Loucy (cell line): ENCODE results near the gene CBX4.

ENCODE experiments used
- H2AFZ ChIP-seq: fragments of 200-600 bp; sonication (generic); 2 replicates; pipeline ENCODE4 v1.6.0; 2016; ENCODE audit warnings: antibody characterized with exemption, mild to moderate bottlenecking, low read length, moderate library complexity
- H3F3A ChIP-seq: fragments of 200-600 bp; 2 replicates; pipeline ENCODE4 v1.6.0; 2016; ENCODE audit warnings: antibody characterized with exemption, low read depth, mild to moderate bottlenecking
- H3K27me3 ChIP-seq: fragments of 200-600 bp; sonication (generic); 2 replicates; pipeline ENCODE4 v1.6.1; 2014; ENCODE audit warnings: low read length, mild to moderate bottlenecking; ENCODE audit not compliant: insufficient read depth, poor library complexity, severe bottlenecking
- H3K36me3 ChIP-seq: fragments of 200-600 bp; sonication (generic); 2 replicates; pipeline ENCODE4 v1.6.1; 2016; ENCODE audit warnings: low read length; ENCODE audit not compliant: insufficient read depth
- H3K4me1 ChIP-seq: fragments of 200-600 bp; sonication (generic); 2 replicates; pipeline ENCODE4 v1.5.1; 2014; ENCODE audit warnings: low read length, mild to moderate bottlenecking; ENCODE audit not compliant: insufficient read depth, poor library complexity, severe bottlenecking
- H3K4me2 ChIP-seq: fragments of 200-600 bp; sonication (generic); 2 replicates; pipeline ENCODE4 v1.6.0; 2014; ENCODE audit warnings: antibody characterized with exemption, low read length, low read depth, mild to moderate bottlenecking; ENCODE audit not compliant: poor library complexity, severe bottlenecking
- H3K4me3 ChIP-seq: fragments of 200-600 bp; sonication (generic); 2 replicates; pipeline ENCODE4 v1.5.1; 2014; ENCODE audit warnings: low read length, mild to moderate bottlenecking, mixed read lengths; ENCODE audit not compliant: poor library complexity, severe bottlenecking
- H3K79me2 ChIP-seq: fragments of 200-600 bp; sonication (generic); 2 replicates; pipeline ENCODE4 v1.6.1; 2014; ENCODE audit warnings: low read length; ENCODE audit not compliant: insufficient read depth
- H3K9ac ChIP-seq: fragments of 200-600 bp; sonication (generic); 2 replicates; pipeline ENCODE4 v1.6.0; 2014; ENCODE audit warnings: mild to moderate bottlenecking, low read depth, low read length, moderate library complexity; ENCODE audit not compliant: poor library complexity, severe bottlenecking
- H3K9me2 ChIP-seq: fragments of 200-600 bp; sonication (generic); replicated peaks from 2 replicates; pipeline ENCODE4 v1.6.1; 2016; ENCODE audit warnings: low read depth, low read length, mixed read lengths
- H3K9me3 ChIP-seq: fragments of 200-600 bp; sonication (generic); 2 replicates; pipeline ENCODE4 v1.6.1; 2014; ENCODE audit warnings: mild to moderate bottlenecking, antibody characterized with exemption, low read length, low read depth; ENCODE audit not compliant: insufficient read depth
- H4K20me1 ChIP-seq: fragments of 200-600 bp; sonication (generic); 2 replicates; pipeline ENCODE4 v1.6.0; 2014; ENCODE audit warnings: antibody characterized with exemption, low read length, mild to moderate bottlenecking; ENCODE audit not compliant: insufficient read depth, poor library complexity, severe bottlenecking
- CTCF ChIP-seq: fragments of 200-600 bp; sonication (generic); conservative IDR thresholded peaks from 2 replicates; pipeline ENCODE4 v1.5.1; 2014; ENCODE audit warnings: mild to moderate bottlenecking, antibody characterized with exemption, low read length
- EZH2phosphoT487 ChIP-seq: fragments of 200-600 bp; IDR thresholded peaks from 2 replicates; pipeline ENCODE4 v1.6.1; 2018; ENCODE audit warnings: antibody characterized with exemption, mild to moderate bottlenecking, moderate library complexity, borderline replicate concordance

CBX4 gene

GRCh38 chr17:79842656-79843473 lies 3.6 kb upstream of the CBX4 start:
- Histone ChIP-seq H3F3A (no peaks in the 10 kb centered on the region), H2AFZ (peak overlapping the region; percentile 77), H3K4me1 (peaks cover 39% of the 10 kb centered on the region), H3K27me3 (no peaks in the 10 kb centered on the region), H4K20me1 (peaks cover 8% of the 10 kb centered on the region), H3K36me3 (no peaks in the 10 kb centered on the region), H3K4me2 (peak overlapping the region; percentile 99), H3K4me3 (peak overlapping the region; percentile 74), H3K79me2 (peaks cover 32% of the 10 kb centered on the region), H3K9ac (peak overlapping the region; percentile 94), H3K9me2 (no peaks in the 10 kb centered on the region), H3K9me3 (no peaks in the 10 kb centered on the region)
- TF ChIP-seq EZH2phosphoT487, result no peak
- no peak for TF ChIP-seq CTCF

GRCh38 chr17:79842136-79842655 lies 3.0 kb upstream of the CBX4 start:
- H3K4me2 ChIP-seq, result peak overlapping the region; percentile 99
- H3K4me1 ChIP-seq, result peaks cover 39% of the 10 kb centered on the region
- H3K4me3 ChIP-seq, result peak overlapping the region; percentile 74
- peaks cover 39% of the 10 kb centered on the region for H3K79me2 ChIP-seq
- no peaks in the 10 kb centered on the region for H3K27me3 ChIP-seq
- TF ChIP-seq EZH2phosphoT487 (no peak), CTCF (no peak)
- H3K9ac ChIP-seq, result peak overlapping the region; percentile 94
- no peaks in the 10 kb centered on the region for H3K9me3 ChIP-seq
- peaks cover 14% of the 10 kb centered on the region for H4K20me1 ChIP-seq
- H3K36me3 ChIP-seq, result no peaks in the 10 kb centered on the region
- no peak overlapping the region for H2AFZ ChIP-seq
- peaks cover 1% of the 10 kb centered on the region; the same call in 1 of the 2 replicates for H3F3A ChIP-seq
- no peaks in the 10 kb centered on the region for H3K9me2 ChIP-seq

- peaks cover 4% of the 10 kb centered on the region; the same call in 1 of the 2 replicates for H3F3A ChIP-seq
- H3K27me3 ChIP-seq, result no peaks in the 10 kb centered on the region
- H3K4me1 ChIP-seq, result peaks cover 42% of the 10 kb centered on the region
- 0 out of 2 replicates have a peak overlapping the region, but pooled peaks have one; percentile 22 for H2AFZ ChIP-seq
- peaks cover 21% of the 10 kb centered on the region for H4K20me1 ChIP-seq
- TF ChIP-seq EZH2phosphoT487 (no peak), CTCF (no peak)
- no peaks in the 10 kb centered on the region for H3K9me2 ChIP-seq
- peaks cover 45% of the 10 kb centered on the region for H3K79me2 ChIP-seq
- H3K9ac ChIP-seq, result peak overlapping the region; percentile 94
- peak overlapping the region; percentile 74 for H3K4me3 ChIP-seq
- no peaks in the 10 kb centered on the region for H3K9me3 ChIP-seq
- H3K36me3 ChIP-seq, result no peaks in the 10 kb centered on the region
- peak overlapping the region; percentile 99 for H3K4me2 ChIP-seq
These were observed 2.3 kb upstream of the CBX4 start for GRCh38 chr17:79841369-79842135.
